Measurements from ENCODE around the gene ATP2A3.

DNA sequence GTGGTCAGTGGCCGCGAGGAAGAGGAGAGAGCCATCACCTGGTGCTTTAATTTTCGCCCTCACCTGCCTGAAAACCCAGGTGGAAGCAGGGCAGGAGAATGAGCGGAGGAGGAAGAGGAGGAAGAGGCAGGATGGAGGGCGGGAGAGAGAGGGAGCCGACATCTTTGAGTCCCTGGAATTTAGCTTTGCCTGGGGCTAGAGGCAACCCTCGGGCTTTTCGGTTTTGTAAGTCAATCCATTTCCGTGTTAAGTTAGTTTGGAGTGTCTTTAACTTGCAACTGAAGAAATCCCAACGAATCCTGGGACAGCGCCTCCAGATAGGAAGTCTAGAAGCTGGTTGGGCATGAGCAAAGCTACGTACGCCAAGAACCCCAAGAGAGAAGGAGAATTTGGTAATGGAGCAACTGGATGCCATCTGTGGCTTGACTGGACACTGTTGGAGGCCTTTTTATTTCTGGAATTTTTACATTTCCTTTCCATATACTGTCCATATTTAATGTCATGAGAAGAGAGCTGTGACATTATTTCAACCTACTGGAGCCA lies 36.9 kb upstream of the ATP2A3 start:
- TF ChIP-seq, protein P1, sequence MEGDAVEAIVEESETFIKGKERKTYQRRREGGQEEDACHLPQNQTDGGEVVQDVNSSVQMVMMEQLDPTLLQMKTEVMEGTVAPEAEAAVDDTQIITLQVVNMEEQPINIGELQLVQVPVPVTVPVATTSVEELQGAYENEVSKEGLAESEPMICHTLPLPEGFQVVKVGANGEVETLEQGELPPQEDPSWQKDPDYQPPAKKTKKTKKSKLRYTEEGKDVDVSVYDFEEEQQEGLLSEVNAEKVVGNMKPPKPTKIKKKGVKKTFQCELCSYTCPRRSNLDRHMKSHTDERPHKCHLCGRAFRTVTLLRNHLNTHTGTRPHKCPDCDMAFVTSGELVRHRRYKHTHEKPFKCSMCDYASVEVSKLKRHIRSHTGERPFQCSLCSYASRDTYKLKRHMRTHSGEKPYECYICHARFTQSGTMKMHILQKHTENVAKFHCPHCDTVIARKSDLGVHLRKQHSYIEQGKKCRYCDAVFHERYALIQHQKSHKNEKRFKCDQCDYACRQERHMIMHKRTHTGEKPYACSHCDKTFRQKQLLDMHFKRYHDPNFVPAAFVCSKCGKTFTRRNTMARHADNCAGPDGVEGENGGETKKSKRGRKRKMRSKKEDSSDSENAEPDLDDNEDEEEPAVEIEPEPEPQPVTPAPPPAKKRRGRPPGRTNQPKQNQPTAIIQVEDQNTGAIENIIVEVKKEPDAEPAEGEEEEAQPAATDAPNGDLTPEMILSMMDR (IDR thresholded peaks at IDR 0.05), result no peak
- no peak for TF ChIP-seq POLR2A (IDR thresholded peaks at IDR 0.05)

Measured in prostate gland (tissue), 2 donors.